ENCODE results near the gene IKBIP.
"Not testable (repeated sequence)": the region's sequence is repeated elsewhere in the genome, so short reads cannot be mapped to it uniquely, and the experiment has no call there.

IKBIP gene

GRCh38 chr12:98579347-98579746 lies 65.2 kb downstream of the IKBIP start:
- DNase-seq (ENCODE audit: low read depth): no peak
- no peak overlapping the region for H3K4me3 ChIP-seq (ENCODE audit: control insufficient read depth, low read depth, low read length)
- TF ChIP-seq CTCF (conservative IDR thresholded peaks at IDR 0.05; ENCODE audit: control insufficient read depth, insufficient read depth, low read depth, low read length): no peak

- no peak for DNase-seq (ENCODE audit: low read depth)
- no peak overlapping the region for H3K4me3 ChIP-seq (ENCODE audit: control insufficient read depth, low read depth, low read length)
- TF ChIP-seq CTCF (conservative IDR thresholded peaks at IDR 0.05; ENCODE audit: control insufficient read depth, insufficient read depth, low read depth, low read length): no peak
These were observed 65.8 kb downstream of the IKBIP start for GRCh38 chr12:98578821-98579220.

- no peak for DNase-seq (ENCODE audit: low read depth)
- H3K4me3 ChIP-seq (ENCODE audit: control insufficient read depth, low read depth, low read length): no peak overlapping the region
- no peak for TF ChIP-seq CTCF (conservative IDR thresholded peaks at IDR 0.05; ENCODE audit: control insufficient read depth, insufficient read depth, low read depth, low read length)
These were observed 66.2 kb downstream of the IKBIP start for GRCh38 chr12:98578392-98578791.

- DNase-seq (ENCODE audit: low read depth); H3K4me3 ChIP-seq (ENCODE audit: control insufficient read depth, low read depth, low read length): not testable (repeated sequence)
These were observed 67.8 kb downstream of the IKBIP start for GRCh38 chr12:98576795-98577194.

- DNase-seq (ENCODE audit: low read depth): no peak
- H3K4me3 ChIP-seq (ENCODE audit: control insufficient read depth, low read depth, low read length): no peak overlapping the region
- no peak for TF ChIP-seq CTCF (conservative IDR thresholded peaks at IDR 0.05; ENCODE audit: control insufficient read depth, insufficient read depth, low read depth, low read length)
These were observed 69.6 kb downstream of the IKBIP start for GRCh38 chr12:98575013-98575412.

All from fibroblast of mammary gland (primary cell).